SK-N-SH (cell line): ENCODE data around the gene INPP5A. TPM values are rescaled to one million over a fixed set of nuclear protein-coding genes. Genes with fewer than 3 reads are reported as not detected.

Experiments
- CTCF ChIA-PET: fragments of 300-600, 350-600 bp; formaldehyde crosslinking; extraction: SDS; loops from one replicate; lab custom pipeline; 2021; lab: Yijun Ruan, JAX
- POLR2A ChIA-PET: fragments of 350-600 bp; sonication (Branson Sonifier 250); formaldehyde crosslinking; extraction: SDS; loops from one replicate; lab custom pipeline; 2020; ENCODE audit warnings: antibody characterized with exemption, inconsistent platforms; lab: Yijun Ruan, JAX
- DNase-seq: peaks from one replicate; pipeline ENCODE4 v3.0.0; 2012
- H2AFZ ChIP-seq: fragments of 200-600 bp; sonication (generic); 2 replicates; pipeline ENCODE4 v1.8.1; 2016; ENCODE audit warnings: antibody characterized with exemption, mild to moderate bottlenecking, low read depth
- H3F3A ChIP-seq: fragments of 200-600 bp; sonication (generic); replicated peaks from 2 replicates; pipeline ENCODE3; 2016; ENCODE audit warnings: antibody characterized with exemption, mild to moderate bottlenecking; ENCODE audit not compliant: insufficient read depth
- H3K27ac ChIP-seq, 2 experiments: fragments of 200-500 bp in 1 of 2; fragments of 200-600 bp in 1 of 2; sonication (Bioruptor generic) in 1 of 2; sonication (generic), shearing (Covaris generic) in 1 of 2; 2 replicates each; pipeline versions ENCODE4 v1.5.1 to v1.6.1; 2014 to 2016; ENCODE audit warnings: low read depth in 2 of 2, inconsistent platforms in 1 of 2, low read length in 1 of 2, mild to moderate bottlenecking in 1 of 2, mixed read lengths in 1 of 2
- H3K27me3 ChIP-seq: fragments of 200-600 bp; sonication (generic), shearing (Covaris generic); 2 replicates; pipeline ENCODE4 v1.6.1; 2016; ENCODE audit warnings: mixed run types; ENCODE audit not compliant: insufficient read depth
- H3K36me3 ChIP-seq, 2 experiments: fragments of 200-500 bp in 1 of 2; fragments of 200-600 bp in 1 of 2; sonication (Bioruptor generic) in 1 of 2; sonication (generic) in 1 of 2; replicated peaks in 1 of 2; 2 replicates each; pipeline versions ENCODE3 to v1.5.1; 2014 to 2016; ENCODE audit warnings: low read length in 1 of 2, mild to moderate bottlenecking in 1 of 2; ENCODE audit not compliant: insufficient read depth in 2 of 2, control insufficient read depth in 1 of 2
- H3K4me1 ChIP-seq, 2 experiments: fragments of 200-500 bp in 1 of 2; fragments of 200-600 bp in 1 of 2; sonication (Bioruptor generic) in 1 of 2; sonication (generic), shearing (Covaris generic) in 1 of 2; 2 replicates each; pipeline versions ENCODE4 v1.5.1 to v1.6.1; 2014 to 2016; ENCODE audit warnings: low read depth in 1 of 2, low read length in 1 of 2, mixed run types in 1 of 2; ENCODE audit not compliant: insufficient read depth in 2 of 2, control insufficient read depth in 1 of 2
- H3K4me2 ChIP-seq: fragments of 200-600 bp; sonication (generic), shearing (Covaris generic); 2 replicates; pipeline ENCODE4 v1.6.1; 2017; ENCODE audit warnings: mixed run types
- H3K4me3 ChIP-seq, 2 experiments: fragments of 200-500 bp in 1 of 2; fragments of 200-600 bp in 1 of 2; sonication (Bioruptor generic) in 1 of 2; sonication (generic), shearing (Covaris generic) in 1 of 2; 2 replicates each; pipeline versions ENCODE4 v1.5.1 to v1.8.1; 2014 to 2016; ENCODE audit warnings: low read depth in 2 of 2, inconsistent platforms in 1 of 2, low read length in 1 of 2, mild to moderate bottlenecking in 1 of 2, mixed read lengths in 1 of 2, moderate library complexity in 1 of 2
- H3K79me2 ChIP-seq: fragments of 200-600 bp; sonication (generic); 2 replicates; pipeline ENCODE4 v1.8.1; 2017; ENCODE audit warnings: mild to moderate bottlenecking; ENCODE audit not compliant: insufficient read depth
- H3K9ac ChIP-seq: fragments of 200-600 bp; sonication (generic); 2 replicates; pipeline ENCODE4 v1.6.1; 2017; ENCODE audit warnings: mixed run types
- H3K9me2 ChIP-seq: fragments of 200-600 bp; sonication (generic); 2 replicates; pipeline ENCODE4 v1.6.1; 2017; ENCODE audit warnings: mixed run types
- H3K9me3 ChIP-seq: fragments of 200-600 bp; sonication (generic); 2 replicates; pipeline ENCODE4 v1.6.1; 2017; ENCODE audit warnings: mixed run types, mild to moderate bottlenecking, moderate library complexity
- H4K20me1 ChIP-seq: fragments of 200-600 bp; sonication (generic); 2 replicates; pipeline ENCODE4 v1.6.1; 2017; ENCODE audit warnings: mild to moderate bottlenecking, mixed run types; ENCODE audit not compliant: insufficient read depth
- FOSL2 ChIP-seq: IDR thresholded peaks from 2 replicates; pipeline ENCODE4 v1.4.0; 2012; ENCODE audit warnings: low read depth, mild to moderate bottlenecking, moderate library complexity, borderline replicate concordance
- FOXJ3 ChIP-seq: sonication (generic); formaldehyde crosslinking; IDR thresholded peaks from 2 replicates; pipeline ENCODE4 v1.5.1; 2020; ENCODE audit warnings: mild to moderate bottlenecking, missing genetic modification reagents
- FOXM1 ChIP-seq: IDR thresholded peaks from 2 replicates; pipeline ENCODE4 v1.4.0; 2012; ENCODE audit warnings: low read depth, mild to moderate bottlenecking
- MEF2A ChIP-seq: IDR thresholded peaks from 2 replicates; pipeline ENCODE4 v1.4.0; 2012; ENCODE audit warnings: low read depth, borderline replicate concordance
- MXI1 ChIP-seq: IDR thresholded peaks from 2 replicates; pipeline ENCODE4 v1.6.1; 2012; ENCODE audit warnings: mild to moderate bottlenecking, low read depth, low read length, improper control_type of control experiment
- RCOR1 ChIP-seq: fragments of 150-350 bp; IDR thresholded peaks from 2 replicates; pipeline ENCODE4 v1.6.1; 2017; ENCODE audit warnings: antibody characterized with exemption, low read length
- TAF1 ChIP-seq: IDR thresholded peaks from 2 replicates; pipeline ENCODE4 v1.6.1; 2012; ENCODE audit warnings: low read depth, mild to moderate bottlenecking, low read length, moderate library complexity, borderline replicate concordance
- TEAD4 ChIP-seq: IDR thresholded peaks from 2 replicates; pipeline ENCODE4 v1.4.0; 2012; ENCODE audit warnings: mild to moderate bottlenecking, borderline replicate concordance; ENCODE audit not compliant: insufficient read depth
- WGBS: methylation state at CpG from one replicate; pipeline ENCODE4 v1.1.6; 2017; ENCODE audit warnings: low lambda C conversion rate; 5-methylcytosine and 5-hydroxymethylcytosine counted together
- polyA plus RNA-seq, 3 experiments: library from polyadenylated mRNA; depleted of rRNA; stranded (reverse); fragments of >200 nt; gene quantifications; 2 replicates each; pipeline ENCODE4 v1.2.3, GENCODE V29; 2012
- TF ChIP-seq, protein P1 (sequence below): IDR thresholded peaks from 2 replicates; pipeline ENCODE4 v1.6.1; 2012; ENCODE audit warnings: mild to moderate bottlenecking, low read depth, low read length, moderate library complexity
- TF ChIP-seq, protein P2 (sequence below): fragments of 200-600 bp; sonication (generic); IDR thresholded peaks from 2 replicates; pipeline ENCODE4 v1.6.1; 2017; ENCODE audit warnings: antibody characterized with exemption, mild to moderate bottlenecking, moderate library complexity
- TF ChIP-seq, protein P3 (sequence below): IDR thresholded peaks from 2 replicates; pipeline ENCODE4 v1.4.0; 2012; ENCODE audit warnings: low read depth, borderline replicate concordance

The INPP5A gene
- polyA plus RNA-seq, 1 of the 3 experiments (the other 2 are of a cell fraction) = 12.0 TPM

DNA sequence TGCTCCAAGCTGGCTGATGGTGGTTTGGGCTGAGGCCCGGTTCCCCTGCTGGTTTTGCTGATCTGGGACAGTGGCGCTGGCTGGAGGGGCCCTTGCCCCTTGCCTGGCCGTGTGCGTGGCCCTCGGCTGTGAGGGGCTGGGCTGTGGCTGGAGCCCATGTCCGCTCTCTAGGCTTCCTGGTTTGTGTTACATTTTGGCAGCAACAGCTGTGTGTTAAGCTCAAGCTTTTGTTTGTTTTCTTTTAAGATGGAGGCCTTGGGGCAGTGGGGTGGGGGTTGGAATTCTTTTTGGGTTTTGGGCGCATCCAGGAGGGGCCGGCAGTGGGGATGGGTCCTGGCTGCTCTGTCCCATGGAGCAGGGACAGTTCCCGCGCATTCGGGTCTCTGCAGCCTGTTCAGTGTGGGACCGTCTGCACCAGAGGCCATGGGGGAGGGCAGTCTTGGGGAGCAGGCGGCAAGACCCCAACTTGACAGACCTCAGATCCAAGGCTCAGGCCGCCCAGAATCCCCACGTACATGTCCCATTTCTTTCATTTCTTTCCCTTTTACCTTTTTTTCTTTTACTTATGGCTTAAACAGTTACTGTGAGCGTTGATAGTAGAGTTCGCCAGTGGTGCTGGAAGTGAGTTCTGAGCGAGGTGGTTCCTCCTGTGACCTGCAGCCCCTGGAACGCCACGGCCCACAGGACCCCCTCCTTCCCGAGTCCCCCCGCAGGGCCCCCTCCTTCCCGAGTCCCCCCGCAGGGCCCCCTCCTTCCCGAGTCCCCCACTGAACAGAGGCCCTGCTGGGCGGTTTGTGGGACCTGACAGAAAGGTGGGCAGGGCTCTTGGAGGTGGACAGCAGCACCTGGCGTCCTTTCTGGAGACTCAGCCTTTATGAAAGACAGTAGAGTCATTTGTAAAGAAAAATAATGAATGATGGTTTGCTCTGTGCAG, 75.3 kb downstream of the INPP5A start:
- no peak for TF ChIP-seq TAF1
- TF ChIP-seq FOSL2 = no peak
- no peak for TF ChIP-seq MXI1
- TF ChIP-seq RCOR1 = no peak
- no peaks in the 10 kb centered on the region for H3K9me2 ChIP-seq
- H3K79me2 ChIP-seq = no peaks in the 10 kb centered on the region
- H3K36me3 ChIP-seq = no peaks in the 10 kb centered on the region
- no peaks in the 10 kb centered on the region for H3K27me3 ChIP-seq
- 89% methylated on average over 22 of the region's 27 CpGs for WGBS
- H2AFZ ChIP-seq = no peak overlapping the region
- peaks cover 0 to 11% of the 10 kb centered on the region in 2 experiments; a peak in 1 of 4 replicates for H3K4me1 ChIP-seq
- no peak overlapping the region for H3K4me2 ChIP-seq
- H3K27ac ChIP-seq = no peak overlapping the region
- POLR2A ChIA-PET = no interaction called here
- H3K9me3 ChIP-seq = no peaks in the 10 kb centered on the region
- H3K9ac ChIP-seq = no peak overlapping the region
- H3F3A ChIP-seq = no peaks in the 10 kb centered on the region
- CTCF ChIA-PET = interaction anchor here (0.6 to 1.2 kb wide), 3 partner anchors 15 to 154 kb away, joined by 3 read pairs; no protein-coding TSS in a partner anchor
- peaks cover 3% of the 10 kb centered on the region; the same call in 1 of the 2 replicates for H4K20me1 ChIP-seq
- H3K4me3 ChIP-seq = no peak overlapping the region
- peak; percentile 27 for DNase-seq

DNA sequence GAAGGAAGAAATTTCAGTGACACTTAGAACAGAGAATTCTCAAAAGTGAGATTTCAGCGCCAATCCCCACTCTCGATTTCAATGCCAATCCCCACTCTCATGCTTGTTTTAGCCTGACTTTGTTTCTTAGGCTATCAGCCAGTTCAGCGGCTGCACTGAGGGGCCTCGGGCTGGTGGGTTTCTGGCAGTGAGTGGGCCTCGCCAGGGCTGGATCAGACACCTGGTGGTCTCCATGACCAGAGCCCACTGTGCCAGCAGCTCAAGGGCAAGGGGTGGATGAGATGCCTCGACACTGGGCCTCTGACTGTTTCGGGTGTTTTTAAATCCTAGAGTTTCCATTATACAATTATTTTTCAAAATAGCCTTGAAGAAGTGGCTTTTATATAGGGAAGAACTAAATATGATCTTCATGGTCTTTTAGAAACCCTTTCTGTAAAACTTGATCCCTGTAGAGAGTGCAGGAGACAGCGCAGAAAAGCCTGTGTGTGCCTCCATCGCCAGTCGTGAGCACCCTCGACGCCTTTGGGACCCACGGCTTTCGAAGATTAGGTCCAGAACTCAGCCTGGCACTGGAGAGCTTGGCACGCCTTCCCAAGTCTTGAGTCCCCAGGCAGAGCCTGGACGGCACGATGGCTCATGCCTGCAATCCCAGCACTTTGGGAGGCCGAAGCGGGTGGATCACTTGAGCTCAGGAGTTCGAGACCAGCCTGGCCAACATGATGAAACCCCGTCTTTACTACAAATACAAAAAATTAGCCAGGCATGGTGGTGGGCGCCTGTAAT, 76.2 kb downstream of the INPP5A start:
- H3K4me3 ChIP-seq = no peak overlapping the region
- peak; percentile 23 for DNase-seq
- H3K9ac ChIP-seq = no peak overlapping the region
- no peaks in the 10 kb centered on the region for H3K27me3 ChIP-seq
- peaks cover 3% of the 10 kb centered on the region; the same call in 1 of the 2 replicates for H4K20me1 ChIP-seq
- no peak overlapping the region for H3K27ac ChIP-seq
- TF ChIP-seq MEF2A = no peak
- TF ChIP-seq TEAD4 = no peak
- TF ChIP-seq, protein P1, sequence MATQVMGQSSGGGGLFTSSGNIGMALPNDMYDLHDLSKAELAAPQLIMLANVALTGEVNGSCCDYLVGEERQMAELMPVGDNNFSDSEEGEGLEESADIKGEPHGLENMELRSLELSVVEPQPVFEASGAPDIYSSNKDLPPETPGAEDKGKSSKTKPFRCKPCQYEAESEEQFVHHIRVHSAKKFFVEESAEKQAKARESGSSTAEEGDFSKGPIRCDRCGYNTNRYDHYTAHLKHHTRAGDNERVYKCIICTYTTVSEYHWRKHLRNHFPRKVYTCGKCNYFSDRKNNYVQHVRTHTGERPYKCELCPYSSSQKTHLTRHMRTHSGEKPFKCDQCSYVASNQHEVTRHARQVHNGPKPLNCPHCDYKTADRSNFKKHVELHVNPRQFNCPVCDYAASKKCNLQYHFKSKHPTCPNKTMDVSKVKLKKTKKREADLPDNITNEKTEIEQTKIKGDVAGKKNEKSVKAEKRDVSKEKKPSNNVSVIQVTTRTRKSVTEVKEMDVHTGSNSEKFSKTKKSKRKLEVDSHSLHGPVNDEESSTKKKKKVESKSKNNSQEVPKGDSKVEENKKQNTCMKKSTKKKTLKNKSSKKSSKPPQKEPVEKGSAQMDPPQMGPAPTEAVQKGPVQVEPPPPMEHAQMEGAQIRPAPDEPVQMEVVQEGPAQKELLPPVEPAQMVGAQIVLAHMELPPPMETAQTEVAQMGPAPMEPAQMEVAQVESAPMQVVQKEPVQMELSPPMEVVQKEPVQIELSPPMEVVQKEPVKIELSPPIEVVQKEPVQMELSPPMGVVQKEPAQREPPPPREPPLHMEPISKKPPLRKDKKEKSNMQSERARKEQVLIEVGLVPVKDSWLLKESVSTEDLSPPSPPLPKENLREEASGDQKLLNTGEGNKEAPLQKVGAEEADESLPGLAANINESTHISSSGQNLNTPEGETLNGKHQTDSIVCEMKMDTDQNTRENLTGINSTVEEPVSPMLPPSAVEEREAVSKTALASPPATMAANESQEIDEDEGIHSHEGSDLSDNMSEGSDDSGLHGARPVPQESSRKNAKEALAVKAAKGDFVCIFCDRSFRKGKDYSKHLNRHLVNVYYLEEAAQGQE = no peak
- TF ChIP-seq FOXM1 = no peak
- TF ChIP-seq, protein P2, sequence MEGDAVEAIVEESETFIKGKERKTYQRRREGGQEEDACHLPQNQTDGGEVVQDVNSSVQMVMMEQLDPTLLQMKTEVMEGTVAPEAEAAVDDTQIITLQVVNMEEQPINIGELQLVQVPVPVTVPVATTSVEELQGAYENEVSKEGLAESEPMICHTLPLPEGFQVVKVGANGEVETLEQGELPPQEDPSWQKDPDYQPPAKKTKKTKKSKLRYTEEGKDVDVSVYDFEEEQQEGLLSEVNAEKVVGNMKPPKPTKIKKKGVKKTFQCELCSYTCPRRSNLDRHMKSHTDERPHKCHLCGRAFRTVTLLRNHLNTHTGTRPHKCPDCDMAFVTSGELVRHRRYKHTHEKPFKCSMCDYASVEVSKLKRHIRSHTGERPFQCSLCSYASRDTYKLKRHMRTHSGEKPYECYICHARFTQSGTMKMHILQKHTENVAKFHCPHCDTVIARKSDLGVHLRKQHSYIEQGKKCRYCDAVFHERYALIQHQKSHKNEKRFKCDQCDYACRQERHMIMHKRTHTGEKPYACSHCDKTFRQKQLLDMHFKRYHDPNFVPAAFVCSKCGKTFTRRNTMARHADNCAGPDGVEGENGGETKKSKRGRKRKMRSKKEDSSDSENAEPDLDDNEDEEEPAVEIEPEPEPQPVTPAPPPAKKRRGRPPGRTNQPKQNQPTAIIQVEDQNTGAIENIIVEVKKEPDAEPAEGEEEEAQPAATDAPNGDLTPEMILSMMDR = no peak
- no peak for TF ChIP-seq MXI1
- TF ChIP-seq, protein P3, sequence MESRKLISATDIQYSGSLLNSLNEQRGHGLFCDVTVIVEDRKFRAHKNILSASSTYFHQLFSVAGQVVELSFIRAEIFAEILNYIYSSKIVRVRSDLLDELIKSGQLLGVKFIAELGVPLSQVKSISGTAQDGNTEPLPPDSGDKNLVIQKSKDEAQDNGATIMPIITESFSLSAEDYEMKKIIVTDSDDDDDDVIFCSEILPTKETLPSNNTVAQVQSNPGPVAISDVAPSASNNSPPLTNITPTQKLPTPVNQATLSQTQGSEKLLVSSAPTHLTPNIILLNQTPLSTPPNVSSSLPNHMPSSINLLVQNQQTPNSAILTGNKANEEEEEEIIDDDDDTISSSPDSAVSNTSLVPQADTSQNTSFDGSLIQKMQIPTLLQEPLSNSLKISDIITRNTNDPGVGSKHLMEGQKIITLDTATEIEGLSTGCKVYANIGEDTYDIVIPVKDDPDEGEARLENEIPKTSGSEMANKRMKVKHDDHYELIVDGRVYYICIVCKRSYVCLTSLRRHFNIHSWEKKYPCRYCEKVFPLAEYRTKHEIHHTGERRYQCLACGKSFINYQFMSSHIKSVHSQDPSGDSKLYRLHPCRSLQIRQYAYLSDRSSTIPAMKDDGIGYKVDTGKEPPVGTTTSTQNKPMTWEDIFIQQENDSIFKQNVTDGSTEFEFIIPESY = no peak
- TF ChIP-seq TAF1 = no peak
- no peak for TF ChIP-seq FOXJ3 (CRISPR knock-in tag)
- H3K9me3 ChIP-seq = no peaks in the 10 kb centered on the region
- H3K4me2 ChIP-seq = no peak overlapping the region
- no peak overlapping the region for H2AFZ ChIP-seq
- WGBS = 94% methylated on average over 17 of the region's 22 CpGs
- peaks cover 0 to 2% of the 10 kb centered on the region in 2 experiments; a peak in 1 of 4 replicates for H3K4me1 ChIP-seq
- ChIA-PET CTCF (no interaction called here), POLR2A (no interaction called here)
- H3K36me3 ChIP-seq = no peaks in the 10 kb centered on the region
- H3K9me2 ChIP-seq = no peaks in the 10 kb centered on the region
- no peaks in the 10 kb centered on the region for H3F3A ChIP-seq
- H3K79me2 ChIP-seq = no peaks in the 10 kb centered on the region
